ENCODE measurements around the gene MBOAT2. TPM values are rescaled to one million over a fixed set of nuclear protein-coding genes. Genes with fewer than 3 reads are reported as not detected.

The MBOAT2 gene
- total RNA-seq, 1 donor from 2014 or later = 8.0 TPM

DNA sequence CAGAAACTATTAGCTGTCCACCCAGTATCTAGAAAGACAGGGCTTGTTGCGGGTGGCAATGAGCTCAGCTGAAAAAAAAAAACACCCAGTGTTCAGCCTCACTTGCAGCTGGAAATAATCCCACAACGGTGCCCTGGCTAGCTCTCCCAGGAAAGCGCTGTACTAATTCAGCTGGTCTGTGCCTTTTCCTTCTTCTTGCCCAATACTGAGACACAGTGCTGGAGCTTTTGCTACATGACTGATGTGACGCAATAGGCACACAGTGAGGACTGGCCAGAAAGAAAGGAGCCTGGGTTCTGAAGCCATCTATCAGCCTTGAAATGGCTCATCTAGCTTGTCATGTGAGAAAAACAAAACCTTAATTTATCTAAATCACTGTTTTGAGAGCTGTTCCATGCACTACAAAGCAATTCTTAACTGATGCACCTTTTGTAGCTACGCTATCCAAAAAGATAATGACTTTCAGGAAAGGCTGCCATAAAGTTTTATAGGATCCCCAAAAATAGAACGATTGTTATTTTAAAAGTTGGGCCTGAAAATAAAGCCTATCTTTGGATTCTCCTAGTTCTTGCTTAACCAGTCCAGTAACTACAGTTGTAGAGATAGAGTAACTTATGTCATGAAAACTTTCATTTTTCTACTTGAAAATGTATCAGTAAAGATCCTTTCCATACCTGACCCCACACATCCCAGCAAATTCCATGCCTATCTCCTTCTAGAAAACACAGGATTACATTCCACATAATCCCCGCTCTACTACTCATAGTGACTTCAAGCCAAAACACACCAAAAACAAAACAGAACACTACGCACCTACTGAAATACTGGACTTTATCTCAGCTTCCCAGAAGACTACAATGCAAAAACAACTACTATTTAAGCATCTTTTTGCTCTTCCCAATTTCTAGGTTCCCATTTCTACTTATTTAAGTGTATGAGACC lies 181.9 kb downstream of the MBOAT2 start:
- peak; percentile 48 to 86 for DNase-seq (ENCODE audit: low spot score in 2 of 2)
- no peaks in the 10 kb centered on the region for H3K9me3 ChIP-seq
- H3K4me3 ChIP-seq = peak overlapping the region; percentile 5 to 45
- peak overlapping the region; percentile 75 to 88 for H3K27ac ChIP-seq
- peaks cover 0 to 10% of the 10 kb centered on the region in 2 donors for H3K4me1 ChIP-seq
- H3K27me3 ChIP-seq = no peaks in the 10 kb centered on the region
- peaks cover 14 to 43% of the 10 kb centered on the region in 2 donors for H3K36me3 ChIP-seq
- TF ChIP-seq, protein P1, sequence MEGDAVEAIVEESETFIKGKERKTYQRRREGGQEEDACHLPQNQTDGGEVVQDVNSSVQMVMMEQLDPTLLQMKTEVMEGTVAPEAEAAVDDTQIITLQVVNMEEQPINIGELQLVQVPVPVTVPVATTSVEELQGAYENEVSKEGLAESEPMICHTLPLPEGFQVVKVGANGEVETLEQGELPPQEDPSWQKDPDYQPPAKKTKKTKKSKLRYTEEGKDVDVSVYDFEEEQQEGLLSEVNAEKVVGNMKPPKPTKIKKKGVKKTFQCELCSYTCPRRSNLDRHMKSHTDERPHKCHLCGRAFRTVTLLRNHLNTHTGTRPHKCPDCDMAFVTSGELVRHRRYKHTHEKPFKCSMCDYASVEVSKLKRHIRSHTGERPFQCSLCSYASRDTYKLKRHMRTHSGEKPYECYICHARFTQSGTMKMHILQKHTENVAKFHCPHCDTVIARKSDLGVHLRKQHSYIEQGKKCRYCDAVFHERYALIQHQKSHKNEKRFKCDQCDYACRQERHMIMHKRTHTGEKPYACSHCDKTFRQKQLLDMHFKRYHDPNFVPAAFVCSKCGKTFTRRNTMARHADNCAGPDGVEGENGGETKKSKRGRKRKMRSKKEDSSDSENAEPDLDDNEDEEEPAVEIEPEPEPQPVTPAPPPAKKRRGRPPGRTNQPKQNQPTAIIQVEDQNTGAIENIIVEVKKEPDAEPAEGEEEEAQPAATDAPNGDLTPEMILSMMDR (IDR thresholded peaks at IDR 0.05) = no peak
- intact Hi-C loops (cut with DNase I) = loop anchor here (1.0 to 2.0 kb wide), 2 partner anchors 16 to 143 kb away; partner anchors contain the start of gene KIDINS220

DNA sequence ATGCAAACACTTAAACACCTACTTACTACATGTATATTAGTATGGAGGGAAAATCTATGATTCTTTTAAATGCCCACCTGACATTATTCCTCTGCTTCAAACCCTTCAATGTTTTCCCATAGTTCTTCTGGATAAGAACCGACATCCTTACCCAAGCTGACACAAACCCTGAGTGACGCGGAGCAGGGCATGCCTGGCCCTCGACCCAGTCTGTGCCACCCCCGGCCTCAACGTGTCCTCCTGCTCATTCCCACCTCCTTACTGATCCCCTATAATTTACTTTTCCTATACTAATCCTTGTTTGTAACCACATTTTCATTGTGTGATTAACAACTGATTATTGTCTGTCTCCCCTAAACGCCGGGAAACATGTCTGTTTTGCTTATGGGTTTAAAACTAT lies 183.5 kb downstream of the MBOAT2 start:
- no peaks in the 10 kb centered on the region for H3K27me3 ChIP-seq
- peaks cover 10 to 40% of the 10 kb centered on the region in 2 donors for H3K36me3 ChIP-seq
- intact Hi-C loops (cut with DNase I) = no loop called here
- H3K4me1 ChIP-seq = peaks cover 0 to 10% of the 10 kb centered on the region in 2 donors
- TF ChIP-seq, protein P1 (IDR thresholded peaks at IDR 0.05) = no peak
- DNase-seq (ENCODE audit: low spot score in 2 of 2) = no peak
- H3K27ac ChIP-seq = peak overlapping the region in 1 of 2 donors; percentile 88
- no peaks in the 10 kb centered on the region for H3K9me3 ChIP-seq
- H3K4me3 ChIP-seq = no peak overlapping the region

DNA sequence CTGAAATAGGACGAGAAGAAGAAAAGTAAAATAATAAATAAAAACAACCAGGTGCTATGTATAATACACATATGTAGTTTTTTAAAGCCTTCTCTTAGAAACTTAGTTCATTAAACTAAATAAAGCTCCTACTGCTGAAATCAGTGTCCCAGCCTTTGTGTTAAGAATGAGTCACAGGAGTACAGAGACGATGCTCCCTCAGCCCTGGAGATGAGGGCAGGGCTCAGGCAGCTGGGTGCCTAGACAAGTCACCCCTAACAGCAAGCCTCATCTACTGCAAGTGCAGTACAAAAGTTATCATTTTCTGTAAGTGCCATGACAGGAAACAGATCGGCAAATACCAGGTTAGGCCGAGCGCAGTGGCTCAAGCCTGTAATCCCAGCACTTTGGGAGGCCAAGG lies 184.3 kb downstream of the MBOAT2 start:
- Histone ChIP-seq H3K36me3 (peaks cover 4 to 38% of the 10 kb centered on the region in 2 donors), H3K4me3 (no peak overlapping the region), H3K4me1 (peaks cover 0 to 10% of the 10 kb centered on the region in 2 donors), H3K27ac (peak overlapping the region in 1 of 2 donors; percentile 88), H3K27me3 (no peaks in the 10 kb centered on the region), H3K9me3 (no peaks in the 10 kb centered on the region)
- intact Hi-C loops (cut with DNase I) = no loop called here
- TF ChIP-seq, protein P1 (IDR thresholded peaks at IDR 0.05) = no peak
- no peak for DNase-seq (ENCODE audit: low spot score in 2 of 2)

DNA sequence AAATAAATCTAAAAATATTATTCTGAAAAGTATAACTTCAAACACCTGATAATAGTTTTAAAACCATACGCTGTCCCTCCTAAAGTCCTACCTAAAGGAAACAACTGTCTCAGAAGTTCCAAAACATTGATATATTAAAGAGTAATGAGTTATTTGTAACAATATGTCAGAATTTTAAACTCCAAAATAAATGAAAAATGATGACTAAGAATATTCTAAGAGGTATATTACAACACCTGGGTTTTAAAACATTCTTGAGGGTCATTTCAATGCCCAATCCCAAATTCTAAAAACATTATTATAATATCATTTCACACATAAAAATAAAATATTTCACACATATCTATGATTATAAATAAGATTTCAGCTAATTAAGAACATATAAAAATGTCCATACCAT lies 186.3 kb downstream of the MBOAT2 start:
- no peak for DNase-seq (ENCODE audit: low spot score in 2 of 2)
- intact Hi-C loops (cut with DNase I) = no loop called here
- Histone ChIP-seq H3K9me3 (no peaks in the 10 kb centered on the region), H3K27ac (no peak overlapping the region), H3K27me3 (no peaks in the 10 kb centered on the region), H3K36me3 (peaks cover 18 to 46% of the 10 kb centered on the region in 2 donors), H3K4me1 (peaks cover 0 to 2% of the 10 kb centered on the region in 2 donors), H3K4me3 (no peak overlapping the region)
- TF ChIP-seq, protein P1 (IDR thresholded peaks at IDR 0.05) = no peak

DNA sequence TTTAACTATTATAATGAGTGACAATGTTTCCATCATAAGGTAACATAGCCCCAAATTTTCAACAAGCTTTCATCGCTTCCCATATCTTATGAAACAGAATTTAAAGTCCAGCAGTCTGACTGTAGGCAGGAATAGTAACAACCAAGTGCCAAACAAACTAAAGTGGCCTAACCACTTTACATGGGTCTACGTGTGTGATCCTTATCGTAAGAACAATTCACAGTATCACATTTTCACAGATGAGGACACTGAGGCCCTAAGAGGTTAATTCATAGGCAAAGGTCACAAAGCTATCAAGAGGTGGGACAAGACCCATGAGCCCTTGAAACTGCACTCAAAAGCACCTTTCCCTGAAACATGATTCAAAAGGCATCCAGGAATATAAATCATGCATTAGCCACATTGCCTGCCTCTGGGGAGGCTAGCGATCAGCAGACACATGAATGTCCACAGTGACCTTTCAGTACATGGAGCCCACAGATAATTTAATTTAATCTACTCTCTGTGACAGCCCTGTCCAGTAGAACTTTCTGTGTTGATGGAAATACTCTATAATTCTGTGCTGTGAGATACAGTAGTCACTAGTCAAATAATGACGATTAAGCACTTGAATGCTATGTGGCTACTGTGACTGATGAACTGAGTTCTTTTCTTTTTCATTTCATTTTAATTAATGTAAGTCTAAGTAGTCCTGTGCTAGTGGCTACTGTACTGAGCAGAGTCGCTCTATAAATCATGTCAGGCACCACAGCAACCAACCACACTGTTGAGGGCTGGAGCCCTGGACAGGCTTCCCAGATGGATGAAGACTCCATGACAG lies 196.4 kb downstream of the MBOAT2 start:
- Histone ChIP-seq H3K27ac (no peak overlapping the region), H3K4me1 (peaks cover 0 to 5% of the 10 kb centered on the region in 2 donors), H3K4me3 (no peak overlapping the region), H3K36me3 (peaks cover 23 to 79% of the 10 kb centered on the region in 2 donors), H3K9me3 (no peaks in the 10 kb centered on the region), H3K27me3 (no peaks in the 10 kb centered on the region)
- no peak for DNase-seq (ENCODE audit: low spot score in 2 of 2)
- TF ChIP-seq, protein P1 (IDR thresholded peaks at IDR 0.05) = no peak
- intact Hi-C loops (cut with DNase I) = no loop called here

Measured in ascending aorta (tissue), 2 donors.